Fibroblast of lung (primary cell): ENCODE results near the gene TJP2.

Source experiments
- CTCF ChIP-seq, 2 donors: IDR thresholded peaks in 1 of 2; conservative IDR thresholded peaks in 1 of 2; 1 replicate in 1 of 2; 2 replicates in 1 of 2; pipeline ENCODE4 v1.5.1; 2011 to 2012; ENCODE audit warnings: low read length in 2 of 2, control low read depth in 1 of 2, inconsistent platforms in 1 of 2, low read depth in 1 of 2, mild to moderate bottlenecking in 1 of 2
- EZH2 ChIP-seq: IDR thresholded peaks from 2 replicates; pipeline ENCODE4 v1.5.1; 2012; ENCODE audit warnings: low read length, control low read depth, mild to moderate bottlenecking; ENCODE audit errors: missing control alignments

- TF ChIP-seq CTCF (conservative IDR thresholded peaks at IDR 0.05 in 1 of 2, IDR thresholded peaks at IDR 0.05 in 1 of 2; ENCODE audit: low read depth in 1 of 2, low read length in 2 of 2), result no peak
- TF ChIP-seq EZH2, result no peak
Measured at GRCh38 chr9:69261636-69262035, 87.6 kb downstream of the TJP2 start.
